SK-N-SH treated with all-trans-retinoic acid at 6 μM for 48 hours (cell line): ENCODE measurements around the gene ARHGAP10.
"Not testable (repeated sequence)": the region's sequence is repeated elsewhere in the genome, so short reads cannot be mapped to it uniquely, and the experiment has no call there.

Source experiments
- ATAC-seq: fragments of 200-7000 bp; cut with Tn5 transposase; 3 replicates; pipeline ENCODE4 v1.9.1; 2020; ENCODE audit warnings: mild to moderate bottlenecking, moderate library complexity
- ARNTL ChIP-seq: fragments of 450-650 bp; formaldehyde crosslinking; IDR thresholded peaks from 2 replicates; pipeline ENCODE4 v1.5.0; 2020; ENCODE audit warnings: low read depth, mild to moderate bottlenecking, moderate library complexity, borderline replicate concordance
- BACH2 ChIP-seq: fragments of 250-450 bp; sonication (Bioruptor Pico); IDR thresholded peaks from 2 replicates; pipeline ENCODE4 v1.9.0; 2021; ENCODE audit warnings: mild to moderate bottlenecking, borderline replicate concordance
- CREB5 ChIP-seq: fragments of 250-450 bp; sonication (Bioruptor Pico); IDR thresholded peaks from 2 replicates; pipeline ENCODE4 v1.5.1; 2020; ENCODE audit warnings: low read depth, mild to moderate bottlenecking, moderate library complexity
- CSDC2 ChIP-seq: fragments of 250-450 bp; sonication (Bioruptor Pico); IDR thresholded peaks from 2 replicates; pipeline ENCODE4 v1.5.0; 2020; ENCODE audit warnings: mild to moderate bottlenecking, moderate library complexity
- CSRNP3 ChIP-seq: fragments of 250-450 bp; sonication (Bioruptor Pico); IDR thresholded peaks from 2 replicates; pipeline ENCODE4 v1.5.1; 2021; ENCODE audit warnings: mild to moderate bottlenecking, moderate library complexity
- GLIS3 ChIP-seq: fragments of 250-450 bp; sonication (Bioruptor Pico); IDR thresholded peaks from 2 replicates; pipeline ENCODE4 v1.5.0; 2020; ENCODE audit warnings: mild to moderate bottlenecking, moderate library complexity
- ISL1 ChIP-seq: fragments of 250-450 bp; sonication (Bioruptor Pico); IDR thresholded peaks from 2 replicates; pipeline ENCODE4 v2.1.2; 2022; ENCODE audit warnings: mild to moderate bottlenecking, moderate library complexity
- OSR1 ChIP-seq: fragments of 250-450 bp; sonication (Bioruptor Pico); IDR thresholded peaks from 2 replicates; pipeline ENCODE4 v1.8.0; 2022; ENCODE audit warnings: moderate library complexity, mild to moderate bottlenecking, inconsistent platforms
- PATZ1 ChIP-seq: fragments of 250-450 bp; sonication (Bioruptor Pico); IDR thresholded peaks from 2 replicates; pipeline ENCODE4 v1.8.0; 2020; ENCODE audit warnings: mild to moderate bottlenecking, moderate library complexity, borderline replicate concordance
- POU6F1 ChIP-seq: fragments of 250-450 bp; sonication (Bioruptor Pico); IDR thresholded peaks from 2 replicates; pipeline ENCODE4 v1.8.0; 2021; ENCODE audit warnings: low read depth, mild to moderate bottlenecking, moderate library complexity, borderline replicate concordance
- PPARA ChIP-seq: fragments of 250-450 bp; sonication (Bioruptor Pico); IDR thresholded peaks from 2 replicates; pipeline ENCODE4 v1.5.0; 2020; ENCODE audit warnings: mild to moderate bottlenecking, borderline replicate concordance
- RARB ChIP-seq: fragments of 250-450 bp; sonication (Bioruptor Pico); IDR thresholded peaks from 2 replicates; pipeline ENCODE4 v1.8.0; 2021; ENCODE audit warnings: mild to moderate bottlenecking, moderate library complexity
- SNAI2 ChIP-seq: fragments of 250-450 bp; sonication (Bioruptor Pico); IDR thresholded peaks from 2 replicates; pipeline ENCODE4 v1.5.0; 2020; ENCODE audit warnings: mild to moderate bottlenecking, moderate library complexity
- TOX ChIP-seq: fragments of 250-450 bp; sonication (Bioruptor Pico); IDR thresholded peaks from 2 replicates; pipeline ENCODE4 v1.8.0; 2021; ENCODE audit warnings: mild to moderate bottlenecking, moderate library complexity, borderline replicate concordance
- TSHZ2 ChIP-seq: fragments of 250-450 bp; sonication (Bioruptor Pico); IDR thresholded peaks from 2 replicates; pipeline ENCODE4 v1.5.0; 2020; ENCODE audit warnings: mild to moderate bottlenecking, moderate library complexity
- ZC3H10 ChIP-seq: fragments of 250-450 bp; sonication (Bioruptor Pico); IDR thresholded peaks from 2 replicates; pipeline ENCODE4 v1.5.1; 2021; ENCODE audit warnings: mild to moderate bottlenecking, moderate library complexity
- ZFP3 ChIP-seq: fragments of 250-450 bp; sonication (Bioruptor Pico); IDR thresholded peaks from 2 replicates; pipeline ENCODE4 v1.5.0; 2020; ENCODE audit warnings: mild to moderate bottlenecking, moderate library complexity
- ZFP30 ChIP-seq: fragments of 450-650 bp; formaldehyde crosslinking; IDR thresholded peaks from 2 replicates; pipeline ENCODE4 v1.5.0; 2022; ENCODE audit warnings: mild to moderate bottlenecking, moderate library complexity
- ZNF565 ChIP-seq: fragments of 450-650 bp; formaldehyde crosslinking; conservative IDR thresholded peaks from 2 replicates; pipeline ENCODE4 v1.5.0; 2020; ENCODE audit warnings: low read depth, mild to moderate bottlenecking, moderate library complexity
- ZNF70 ChIP-seq: fragments of 450-650 bp; formaldehyde crosslinking; IDR thresholded peaks from 2 replicates; pipeline ENCODE4 v1.5.0; 2020; ENCODE audit warnings: mild to moderate bottlenecking, moderate library complexity
- ZNF8 ChIP-seq: fragments of 450-650 bp; formaldehyde crosslinking; IDR thresholded peaks from 2 replicates; pipeline ENCODE4 v1.5.0; 2020; ENCODE audit warnings: mild to moderate bottlenecking, moderate library complexity

Gene ARHGAP10

GRCh38 chr4:147884536-147884935 is 152.6 kb downstream of the ARHGAP10 start:
- ATAC-seq: no peak
- TF ChIP-seq PATZ1 (CRISPR knock-in tag): no peak
- TF ChIP-seq ARNTL (CRISPR knock-in tag): no peak
- no peak for TF ChIP-seq CSDC2 (CRISPR knock-in tag)
- no peak for TF ChIP-seq ZFP3 (CRISPR knock-in tag)
- TF ChIP-seq BACH2 (CRISPR knock-in tag): no peak
- TF ChIP-seq TOX (CRISPR knock-in tag): no peak
- no peak for TF ChIP-seq GLIS3 (CRISPR knock-in tag)
- TF ChIP-seq ZNF70 (CRISPR knock-in tag): no peak
- no peak for TF ChIP-seq POU6F1 (CRISPR knock-in tag)
- no peak for TF ChIP-seq ZNF565 (CRISPR knock-in tag)
- no peak for TF ChIP-seq OSR1 (CRISPR knock-in tag)
- no peak for TF ChIP-seq ZNF8

- ATAC-seq: not testable (repeated sequence)
These were observed 153.3 kb downstream of the ARHGAP10 start for GRCh38 chr4:147885216-147885615.

GRCh38 chr4:147891476-147892115 is 159.7 kb downstream of the ARHGAP10 start:
- no peak for ATAC-seq
- TF ChIP-seq PPARA (CRISPR knock-in tag): no peak
- no peak for TF ChIP-seq BACH2 (CRISPR knock-in tag)
- no peak for TF ChIP-seq ISL1 (CRISPR knock-in tag)
- TF ChIP-seq TSHZ2 (CRISPR knock-in tag): no peak
- no peak for TF ChIP-seq ZNF8
- TF ChIP-seq CREB5: no peak
- TF ChIP-seq POU6F1 (CRISPR knock-in tag): no peak
- TF ChIP-seq ZC3H10: no peak
- no peak for TF ChIP-seq OSR1 (CRISPR knock-in tag)
- TF ChIP-seq ZFP3 (CRISPR knock-in tag): no peak
- no peak for TF ChIP-seq PATZ1 (CRISPR knock-in tag)
- TF ChIP-seq CSRNP3: no peak
- TF ChIP-seq RARB (CRISPR knock-in tag): no peak
- no peak for TF ChIP-seq SNAI2
- no peak for TF ChIP-seq ZFP30 (CRISPR knock-in tag)
- no peak for TF ChIP-seq TOX (CRISPR knock-in tag)
- TF ChIP-seq ZNF565 (CRISPR knock-in tag): no peak
- no peak for TF ChIP-seq GLIS3 (CRISPR knock-in tag)
